GM23338 (cell line): ENCODE data around the gene ERO1B.

Experiments used
- POLR2AphosphoS5 ChIP-seq: IDR thresholded peaks from 2 replicates; pipeline ENCODE4 v1.6.1; 2016; ENCODE audit warnings: antibody characterized with exemption, low read depth
- TF ChIP-seq, protein P1 (sequence below), 2 experiments: fragments of 200-600 bp in 1 of 2; sonication (generic) in 1 of 2; conservative IDR thresholded peaks; 2 replicates each; pipeline versions ENCODE4 v1.5.1 to v1.6.1; 2016 to 2017; ENCODE audit warnings: antibody characterized with exemption in 2 of 2, low read depth in 2 of 2, mild to moderate bottlenecking in 2 of 2, moderate library complexity in 1 of 2
- TF ChIP-seq, protein P2 (sequence below): IDR thresholded peaks from one replicate; pipeline ENCODE4 v1.6.1; 2018; ENCODE audit warnings: antibody characterized with exemption; ENCODE audit not compliant: unreplicated experiment

DNA sequence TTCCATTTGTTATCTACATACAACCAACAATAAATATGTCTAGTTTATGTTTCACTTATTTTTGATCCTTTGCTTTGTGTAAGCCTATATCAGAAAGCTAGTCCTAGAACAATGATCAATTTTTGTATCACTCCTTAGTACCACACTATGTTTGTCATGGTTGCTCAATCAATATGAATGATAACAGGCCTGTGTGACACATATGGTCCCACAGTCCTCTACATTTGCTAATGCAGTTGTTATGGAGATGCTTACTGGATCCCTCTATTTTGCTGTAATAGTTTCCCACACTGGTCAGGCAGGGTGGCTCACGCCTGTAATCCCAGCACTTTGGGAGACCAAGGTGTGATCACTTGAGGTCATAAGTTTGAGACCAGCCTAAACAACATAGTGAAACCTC lies 59.1 kb downstream of the ERO1B start:
- TF ChIP-seq, protein P1, sequence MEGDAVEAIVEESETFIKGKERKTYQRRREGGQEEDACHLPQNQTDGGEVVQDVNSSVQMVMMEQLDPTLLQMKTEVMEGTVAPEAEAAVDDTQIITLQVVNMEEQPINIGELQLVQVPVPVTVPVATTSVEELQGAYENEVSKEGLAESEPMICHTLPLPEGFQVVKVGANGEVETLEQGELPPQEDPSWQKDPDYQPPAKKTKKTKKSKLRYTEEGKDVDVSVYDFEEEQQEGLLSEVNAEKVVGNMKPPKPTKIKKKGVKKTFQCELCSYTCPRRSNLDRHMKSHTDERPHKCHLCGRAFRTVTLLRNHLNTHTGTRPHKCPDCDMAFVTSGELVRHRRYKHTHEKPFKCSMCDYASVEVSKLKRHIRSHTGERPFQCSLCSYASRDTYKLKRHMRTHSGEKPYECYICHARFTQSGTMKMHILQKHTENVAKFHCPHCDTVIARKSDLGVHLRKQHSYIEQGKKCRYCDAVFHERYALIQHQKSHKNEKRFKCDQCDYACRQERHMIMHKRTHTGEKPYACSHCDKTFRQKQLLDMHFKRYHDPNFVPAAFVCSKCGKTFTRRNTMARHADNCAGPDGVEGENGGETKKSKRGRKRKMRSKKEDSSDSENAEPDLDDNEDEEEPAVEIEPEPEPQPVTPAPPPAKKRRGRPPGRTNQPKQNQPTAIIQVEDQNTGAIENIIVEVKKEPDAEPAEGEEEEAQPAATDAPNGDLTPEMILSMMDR (conservative IDR thresholded peaks at IDR 0.05; ENCODE audit: low read depth in 2 of 2) = no peak
- no peak for TF ChIP-seq POLR2AphosphoS5
- TF ChIP-seq, protein P2, sequence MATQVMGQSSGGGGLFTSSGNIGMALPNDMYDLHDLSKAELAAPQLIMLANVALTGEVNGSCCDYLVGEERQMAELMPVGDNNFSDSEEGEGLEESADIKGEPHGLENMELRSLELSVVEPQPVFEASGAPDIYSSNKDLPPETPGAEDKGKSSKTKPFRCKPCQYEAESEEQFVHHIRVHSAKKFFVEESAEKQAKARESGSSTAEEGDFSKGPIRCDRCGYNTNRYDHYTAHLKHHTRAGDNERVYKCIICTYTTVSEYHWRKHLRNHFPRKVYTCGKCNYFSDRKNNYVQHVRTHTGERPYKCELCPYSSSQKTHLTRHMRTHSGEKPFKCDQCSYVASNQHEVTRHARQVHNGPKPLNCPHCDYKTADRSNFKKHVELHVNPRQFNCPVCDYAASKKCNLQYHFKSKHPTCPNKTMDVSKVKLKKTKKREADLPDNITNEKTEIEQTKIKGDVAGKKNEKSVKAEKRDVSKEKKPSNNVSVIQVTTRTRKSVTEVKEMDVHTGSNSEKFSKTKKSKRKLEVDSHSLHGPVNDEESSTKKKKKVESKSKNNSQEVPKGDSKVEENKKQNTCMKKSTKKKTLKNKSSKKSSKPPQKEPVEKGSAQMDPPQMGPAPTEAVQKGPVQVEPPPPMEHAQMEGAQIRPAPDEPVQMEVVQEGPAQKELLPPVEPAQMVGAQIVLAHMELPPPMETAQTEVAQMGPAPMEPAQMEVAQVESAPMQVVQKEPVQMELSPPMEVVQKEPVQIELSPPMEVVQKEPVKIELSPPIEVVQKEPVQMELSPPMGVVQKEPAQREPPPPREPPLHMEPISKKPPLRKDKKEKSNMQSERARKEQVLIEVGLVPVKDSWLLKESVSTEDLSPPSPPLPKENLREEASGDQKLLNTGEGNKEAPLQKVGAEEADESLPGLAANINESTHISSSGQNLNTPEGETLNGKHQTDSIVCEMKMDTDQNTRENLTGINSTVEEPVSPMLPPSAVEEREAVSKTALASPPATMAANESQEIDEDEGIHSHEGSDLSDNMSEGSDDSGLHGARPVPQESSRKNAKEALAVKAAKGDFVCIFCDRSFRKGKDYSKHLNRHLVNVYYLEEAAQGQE = no peak
